ENCODE data around the gene FAM53B.
A peak's percentile ranks its signal among the peaks of the same experiment; 100 is the strongest.
"Not testable (repeated sequence)": the region's sequence is repeated elsewhere in the genome, so short reads cannot be mapped to it uniquely, and the experiment has no call there.

FAM53B gene

GRCh38 chr10:124596116-124596785 is 147.9 kb downstream of the FAM53B start:
- no peak for DNase-seq (ENCODE audit: low spot score)

DNA sequence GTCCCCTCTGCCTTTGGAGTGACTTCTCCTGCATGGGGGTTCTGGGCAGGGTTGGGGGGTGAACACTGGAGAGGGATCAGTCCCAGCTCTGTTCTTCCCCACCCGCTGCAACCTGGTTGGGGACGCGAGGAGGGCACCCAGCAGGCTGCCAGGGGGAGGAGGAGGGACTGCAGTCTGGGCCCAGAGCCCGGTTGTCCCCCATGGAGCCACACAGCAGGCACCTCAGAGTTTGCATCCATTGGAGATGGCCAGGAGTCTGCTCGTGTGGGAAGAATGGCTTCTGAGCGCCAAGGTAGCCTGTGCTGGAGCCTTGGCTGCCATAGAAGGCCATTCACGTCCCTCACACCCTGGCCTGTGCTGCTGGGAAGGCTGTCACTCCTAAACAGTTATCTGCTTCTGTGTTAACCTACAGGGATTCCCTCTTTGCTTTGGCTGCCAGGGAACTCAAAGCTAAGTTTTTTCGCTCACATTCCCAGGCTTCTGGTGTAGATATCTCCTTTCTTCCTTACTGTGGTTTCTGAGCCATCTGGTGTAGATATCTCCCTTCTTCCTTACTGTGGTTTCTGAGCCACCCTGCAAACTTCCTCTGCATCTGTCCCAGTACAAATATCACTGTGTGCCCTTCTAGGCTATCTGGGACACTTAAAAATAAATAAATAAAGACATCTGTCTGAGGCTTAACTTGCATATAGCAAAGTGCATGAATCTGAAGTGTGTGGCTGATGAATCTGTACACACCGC is 148.9 kb downstream of the FAM53B start:
- DNase-seq (ENCODE audit: low spot score) = no peak

- DNase-seq (ENCODE audit: low spot score) = no peak
Observed at GRCh38 chr10:124594240-124594639, 149.9 kb downstream of the FAM53B start.

DNA sequence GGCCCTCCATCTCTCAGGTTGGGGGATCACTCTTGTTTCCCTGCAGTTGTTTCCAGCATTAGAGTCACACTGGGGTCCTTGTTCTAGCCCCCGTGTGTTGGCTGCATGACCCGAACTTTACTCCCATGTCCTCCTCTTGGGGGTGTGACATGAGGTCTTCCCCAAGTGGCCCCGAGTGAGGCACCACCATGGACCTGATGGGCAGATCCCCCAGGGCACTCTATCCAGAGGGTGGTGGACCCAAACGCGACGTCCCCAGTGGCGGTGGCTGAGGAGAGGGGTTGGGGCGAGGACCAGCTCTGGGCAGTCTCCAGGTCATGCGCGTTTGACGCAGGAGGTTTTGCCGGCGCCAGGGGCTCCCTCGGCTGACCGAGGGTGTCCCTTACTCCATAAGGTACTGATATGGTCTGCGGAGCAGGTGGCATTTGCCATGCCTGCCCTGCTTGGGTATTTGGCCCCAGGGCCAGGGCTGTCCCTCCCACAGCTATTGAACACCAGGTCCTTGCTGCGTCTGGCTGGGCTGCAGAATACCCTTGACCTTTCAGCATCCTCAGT is 150.7 kb downstream of the FAM53B start:
- DNase-seq (ENCODE audit: low spot score) = no peak

DNA sequence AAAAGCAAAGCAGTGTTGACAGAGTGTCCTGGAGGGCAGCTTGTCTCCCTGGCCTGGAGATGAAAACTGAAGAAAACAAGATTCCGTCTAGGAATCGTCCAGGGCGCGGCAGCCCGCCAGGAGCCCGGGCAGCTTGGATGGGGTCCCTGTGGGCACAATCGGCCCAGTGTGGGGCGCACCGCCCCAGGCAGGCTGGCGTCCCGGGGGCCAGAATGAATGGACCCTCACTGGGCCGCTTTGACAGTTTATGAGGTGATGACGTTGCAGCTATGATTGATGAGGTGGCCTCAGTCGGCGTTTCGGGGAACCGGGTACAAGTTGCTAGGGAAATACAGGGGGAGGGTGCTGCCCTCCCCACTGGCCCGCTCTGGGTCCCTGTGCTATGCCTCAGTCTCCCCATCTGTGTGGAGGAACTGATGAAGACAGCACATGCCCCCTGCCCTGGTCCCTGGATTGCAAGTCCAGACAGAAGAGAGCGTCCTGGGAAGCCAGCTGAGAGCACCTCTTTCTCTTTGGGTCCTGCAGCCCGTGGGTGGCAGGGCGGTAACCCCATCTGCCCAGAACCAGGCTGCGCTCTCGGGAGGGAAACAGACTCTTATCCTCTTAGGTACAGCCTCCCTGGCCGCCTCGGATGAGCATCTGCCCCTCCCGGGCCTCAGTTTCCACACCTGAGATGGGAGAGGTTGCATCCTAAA is 151.3 kb downstream of the FAM53B start:
- no peak for DNase-seq (ENCODE audit: low spot score)

DNA sequence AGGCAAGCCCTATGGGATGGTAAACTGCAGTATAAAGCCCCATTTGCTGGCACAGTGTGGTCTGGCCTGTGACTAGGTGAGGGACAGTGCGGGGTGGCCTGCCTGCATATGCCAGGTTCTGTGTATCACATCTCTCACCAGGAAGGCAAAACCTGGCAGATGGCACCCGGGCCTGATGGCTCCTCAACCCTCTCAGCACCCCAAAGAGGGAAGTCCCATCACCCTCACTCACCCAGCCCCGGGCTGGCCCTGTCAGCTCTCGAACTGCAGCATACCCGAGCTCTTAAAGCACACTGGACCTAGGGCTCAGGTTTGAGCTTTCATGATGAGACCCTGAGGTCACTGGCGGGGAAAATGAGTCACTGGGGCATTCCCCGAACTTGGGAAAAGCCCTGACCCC is 152.1 kb downstream of the FAM53B start:
- no peak for DNase-seq (ENCODE audit: low spot score)

DNA sequence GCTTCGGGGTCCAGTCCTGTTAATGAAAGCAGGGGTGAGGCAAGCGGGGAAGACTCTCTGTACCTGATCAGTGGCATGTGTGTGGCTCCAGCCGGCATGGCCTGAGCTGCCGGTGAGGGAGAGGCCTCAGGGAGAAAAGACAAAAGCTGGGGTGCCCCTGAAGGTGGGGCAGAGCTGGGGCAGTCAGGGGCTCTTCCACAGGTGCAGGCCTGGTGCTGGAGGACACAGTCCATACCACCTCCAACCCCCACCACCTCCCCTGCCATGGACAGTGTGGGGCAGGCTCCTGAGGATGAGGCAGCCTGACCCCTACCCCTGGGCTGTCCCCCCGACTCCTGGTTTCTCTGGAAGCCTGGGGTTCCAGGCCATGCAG is 153.1 kb downstream of the FAM53B start:
- DNase-seq (ENCODE audit: low spot score) = no peak

DNA sequence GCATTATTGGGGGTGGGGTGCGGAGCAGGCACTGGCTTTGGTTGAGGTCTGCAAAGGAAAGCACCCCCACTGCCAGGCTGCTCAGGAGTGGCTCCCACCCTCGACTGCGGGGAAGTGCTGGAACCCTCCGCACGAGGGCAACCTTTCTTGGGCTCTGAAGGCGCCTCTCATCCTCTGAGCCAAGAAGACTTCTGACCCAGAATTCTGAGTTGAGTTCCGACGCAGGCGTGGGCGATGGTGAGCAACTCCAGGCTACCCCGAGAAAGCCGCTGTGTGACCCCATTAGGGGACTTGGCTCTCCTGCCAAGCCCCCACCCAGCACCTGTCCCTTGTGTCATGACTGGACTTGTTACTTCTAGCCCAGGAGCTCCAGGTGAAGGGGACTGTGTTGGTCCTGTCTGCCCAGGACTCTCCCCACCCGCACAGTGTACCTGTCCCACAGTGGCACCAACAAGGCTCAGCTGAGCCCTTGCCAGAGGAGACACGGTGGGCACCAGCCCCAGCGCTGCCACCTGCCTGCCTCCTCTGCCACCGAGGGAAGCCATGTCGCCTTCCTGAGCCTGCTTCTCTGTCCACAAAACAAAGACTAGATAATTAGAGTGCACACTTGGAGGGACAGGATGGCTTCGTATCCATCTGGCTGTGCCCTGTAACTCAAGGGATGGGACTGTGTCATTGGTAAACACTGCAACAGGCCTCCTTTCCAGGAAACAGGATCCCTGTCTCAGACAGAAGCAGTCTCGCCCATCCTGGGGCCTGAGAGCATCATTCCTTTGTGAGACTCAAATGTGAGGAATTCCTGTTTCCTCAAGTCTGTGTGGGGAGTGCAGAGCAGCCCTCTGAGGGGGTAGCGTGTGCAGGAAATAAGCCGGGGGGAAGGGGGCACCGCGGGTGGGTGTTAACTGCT is 153.7 kb downstream of the FAM53B start:
- no peak for DNase-seq (ENCODE audit: low spot score)

DNA sequence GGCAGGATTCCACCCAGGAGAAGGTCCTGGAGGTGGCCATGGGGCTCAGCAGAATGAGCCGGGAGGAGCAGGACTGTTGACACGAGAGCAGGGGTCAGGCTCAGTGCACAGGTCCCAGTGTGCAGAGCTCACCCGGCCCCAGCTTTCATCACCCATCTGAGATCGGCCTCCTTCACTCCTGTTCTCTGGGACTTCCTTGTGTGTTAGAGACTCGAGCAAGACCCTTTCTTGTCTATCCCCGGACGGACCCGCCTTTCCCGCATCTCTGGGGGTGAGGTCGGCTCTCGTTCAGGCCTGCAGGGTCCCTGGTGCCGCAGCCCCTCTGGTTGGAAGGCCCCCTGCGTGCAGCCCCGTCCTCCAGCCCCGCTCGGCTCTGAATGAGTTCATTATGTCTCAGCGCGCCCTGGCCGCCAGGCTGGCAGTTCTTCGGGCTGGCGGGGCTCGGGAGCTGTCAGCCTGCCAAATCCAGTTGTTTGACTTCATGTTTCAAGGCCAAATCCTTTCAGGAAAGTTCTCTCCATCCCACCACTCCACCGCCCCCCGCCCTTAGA is 154.6 kb downstream of the FAM53B start:
- no peak for DNase-seq (ENCODE audit: low spot score)

DNA sequence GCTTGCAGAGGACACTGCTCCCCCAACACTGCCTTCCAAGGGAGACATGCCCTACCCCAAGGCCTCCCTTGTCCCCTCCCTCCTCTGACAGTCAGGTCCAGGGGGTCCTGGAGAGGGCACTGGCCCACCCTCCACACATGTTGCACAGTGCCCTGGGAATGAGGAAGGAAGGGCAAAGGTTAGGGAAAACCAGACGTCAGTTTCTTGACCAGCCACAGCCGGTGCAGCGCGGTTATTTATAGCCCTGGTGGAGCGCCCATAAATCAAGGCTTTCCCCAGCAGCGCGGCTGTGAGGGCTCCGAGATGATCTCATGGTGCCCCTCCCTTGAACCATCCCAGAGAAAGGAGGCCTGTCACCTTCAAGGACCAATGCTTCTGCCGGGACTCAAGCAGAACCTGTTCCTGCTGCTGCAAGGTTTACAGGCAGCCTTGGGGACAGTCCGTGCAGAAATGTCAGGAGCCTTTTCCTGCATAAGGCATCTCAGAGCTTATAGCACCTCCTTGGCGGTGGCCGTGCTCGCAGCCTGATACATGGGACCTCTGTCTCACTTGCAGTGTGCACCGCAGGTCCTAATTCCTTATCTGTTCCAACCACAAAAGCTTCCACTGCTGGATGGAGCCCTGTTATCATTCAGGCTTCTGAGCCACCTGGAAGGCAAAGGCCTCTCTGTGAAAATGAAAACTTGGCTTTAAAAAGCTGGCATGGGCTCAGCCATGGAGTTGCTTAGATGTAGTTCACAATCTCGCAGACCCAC is 155.3 kb downstream of the FAM53B start:
- DNase-seq (ENCODE audit: low spot score) = peak; percentile 70

DNA sequence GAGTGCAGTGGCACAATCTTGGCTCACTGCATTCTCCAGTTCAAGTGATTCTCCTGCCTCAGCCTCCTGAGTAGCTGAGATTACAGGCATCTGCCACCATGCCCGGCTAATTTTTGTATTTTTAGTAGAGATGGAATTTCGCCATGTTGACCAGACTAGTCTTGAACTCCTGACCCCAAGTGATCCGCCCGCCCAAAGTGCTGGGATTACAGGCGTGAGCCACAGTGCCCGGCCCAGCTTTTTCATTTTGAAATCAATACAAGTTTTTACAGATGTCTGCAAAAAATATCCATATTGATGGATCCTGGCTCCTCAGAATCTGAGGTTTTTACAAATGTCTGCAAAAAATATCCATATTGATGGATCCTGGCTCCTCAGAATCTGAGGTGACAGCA is 155.8 kb downstream of the FAM53B start:
- DNase-seq (ENCODE audit: low spot score) = not testable (repeated sequence)

DNA sequence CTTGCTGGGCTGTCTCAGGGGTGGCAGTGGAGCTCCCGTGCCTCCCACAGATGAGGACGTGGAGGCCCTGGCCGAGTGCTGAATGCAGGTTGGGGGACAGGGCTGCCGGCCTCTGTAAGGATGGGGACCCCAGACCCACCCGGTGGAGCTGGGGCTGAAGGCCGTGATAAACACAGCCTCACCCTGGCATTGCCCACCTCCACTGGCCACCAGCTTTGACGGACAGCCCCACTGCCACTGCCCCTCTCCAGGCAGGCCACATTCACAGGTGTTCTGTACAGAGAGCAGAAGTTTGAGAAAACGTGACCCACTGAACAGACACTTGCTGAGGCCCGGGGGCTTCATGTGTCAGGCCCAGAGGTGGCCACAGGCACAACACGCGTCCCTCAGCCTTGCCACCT is 156.4 kb downstream of the FAM53B start:
- DNase-seq (ENCODE audit: low spot score) = no peak

GRCh38 chr10:124586142-124586541 is 158.0 kb downstream of the FAM53B start:
- DNase-seq (ENCODE audit: low spot score) = no peak

DNA sequence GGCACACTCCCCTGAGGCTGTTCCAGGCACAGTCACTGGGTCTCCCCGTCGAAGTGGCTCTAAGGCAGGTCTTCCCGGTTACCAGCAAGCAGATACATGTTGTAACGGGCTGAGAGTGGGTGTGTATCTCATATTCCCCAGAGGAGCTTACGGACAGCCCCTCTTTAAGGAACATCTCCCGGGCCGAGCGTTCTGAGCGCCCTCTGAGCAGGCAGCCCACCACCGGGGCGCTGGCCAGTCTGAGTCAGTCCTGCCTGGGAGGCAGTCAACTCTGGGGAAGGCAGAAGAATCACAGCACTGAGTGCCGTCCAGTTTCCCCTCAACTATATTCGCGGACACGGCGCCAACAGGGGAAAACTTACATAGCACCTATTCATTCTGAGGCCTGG is 165.2 kb downstream of the FAM53B start:
- DNase-seq (ENCODE audit: low spot score) = no peak

DNA sequence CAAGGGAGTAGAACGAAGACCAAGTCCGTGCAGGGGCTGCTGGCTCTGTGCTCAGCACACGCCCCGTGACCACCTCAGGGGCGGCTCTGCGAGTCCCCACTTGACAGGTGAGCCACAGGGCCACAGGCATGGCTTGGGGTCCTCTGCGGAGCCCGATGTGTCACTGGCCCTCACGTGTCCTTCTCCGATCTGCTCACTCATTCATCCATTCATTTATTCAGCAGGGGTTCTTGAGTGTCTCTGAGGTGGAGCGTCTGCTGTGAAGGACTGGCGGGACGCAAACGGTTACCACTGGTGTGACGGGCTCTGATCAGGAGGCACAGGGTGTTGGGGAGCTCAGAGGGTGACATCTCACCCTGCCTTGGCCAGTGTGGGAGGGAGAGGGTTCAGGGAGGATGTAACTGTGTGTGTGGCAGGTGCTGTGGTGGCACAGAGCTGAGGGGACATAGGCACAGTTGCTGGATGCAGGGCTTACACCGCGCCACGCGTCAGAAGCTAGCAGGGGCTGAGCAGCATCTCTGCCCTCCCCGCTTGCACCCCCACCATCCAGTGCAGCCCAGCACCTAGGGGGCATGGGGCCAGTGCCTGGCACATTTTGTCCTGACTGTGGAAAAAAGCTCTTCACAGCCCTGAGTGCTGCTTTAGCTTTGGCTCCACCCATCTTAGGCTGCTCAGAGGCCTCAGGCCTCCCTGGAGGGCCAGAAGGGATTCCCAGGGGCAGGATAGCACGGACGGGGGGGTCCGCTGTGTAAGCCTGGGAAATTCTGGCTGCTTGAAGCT is 165.8 kb downstream of the FAM53B start:
- DNase-seq (ENCODE audit: low spot score) = no peak

DNA sequence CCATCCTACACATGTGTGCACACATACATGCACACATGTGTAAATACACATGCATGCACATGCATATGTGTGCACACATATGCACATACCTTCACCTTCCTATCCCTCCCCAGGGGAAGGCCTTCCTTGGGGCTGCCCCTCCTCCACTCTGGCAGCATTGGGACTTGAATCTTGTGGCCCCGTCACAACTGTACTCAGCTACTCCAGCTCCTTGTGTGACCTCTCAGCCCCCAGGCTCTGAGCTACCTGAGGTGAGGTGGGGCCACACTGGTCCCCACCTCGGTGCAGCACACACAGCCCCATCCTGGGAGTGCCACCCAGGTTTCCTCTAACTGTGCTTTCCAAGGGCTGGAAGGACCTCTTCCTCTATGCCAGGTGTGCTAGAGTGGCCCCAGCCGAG is 166.5 kb downstream of the FAM53B start:
- no peak for DNase-seq (ENCODE audit: low spot score)

DNA sequence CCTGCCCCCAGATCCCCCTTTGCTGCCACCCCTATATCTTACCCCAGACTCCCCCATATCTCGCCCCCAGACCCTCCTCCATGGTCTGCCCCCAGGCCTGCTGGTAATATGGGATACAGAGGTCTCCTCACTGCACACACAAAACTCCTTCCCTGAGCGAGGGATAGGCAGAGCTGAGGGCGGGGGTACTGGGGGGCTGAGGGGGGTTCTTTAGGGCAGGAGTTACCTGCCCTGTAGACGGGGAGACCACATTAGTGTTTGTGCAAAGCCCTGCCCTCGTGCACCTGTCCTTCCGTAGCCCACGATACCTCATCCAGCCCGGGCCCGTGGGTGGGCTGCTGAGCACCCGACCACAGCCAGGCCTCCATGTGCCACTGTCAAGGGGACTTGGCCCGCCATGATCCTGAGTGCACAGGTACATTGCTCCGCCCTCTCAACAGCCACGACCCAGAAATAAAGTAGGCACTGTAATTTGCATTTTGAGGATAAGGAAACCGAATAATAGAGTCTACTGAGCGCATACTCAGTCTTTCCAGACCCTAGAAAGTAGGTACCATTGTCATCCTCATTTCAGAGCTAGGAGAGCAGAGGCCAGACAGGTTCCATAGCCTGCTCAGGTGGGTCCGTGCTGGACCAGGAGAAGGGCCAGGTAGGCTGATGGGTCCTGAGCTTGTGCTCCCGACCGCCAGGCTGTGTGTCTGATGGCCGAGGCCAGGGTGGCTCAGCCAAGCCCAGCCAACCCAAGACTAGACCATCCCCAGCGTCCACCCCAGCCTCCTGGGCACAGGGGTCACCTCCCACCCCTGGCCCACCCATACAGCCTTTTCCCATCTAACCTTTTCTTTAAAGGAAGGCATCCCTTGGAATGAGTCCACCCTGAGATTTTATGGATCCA is 167.4 kb downstream of the FAM53B start:
- DNase-seq (ENCODE audit: low spot score) = no peak

- no peak for DNase-seq (ENCODE audit: low spot score)
Observed at GRCh38 chr10:124575107-124576035, 168.8 kb downstream of the FAM53B start.
